Suprapubic skin (tissue), 4 donors: Measurements from ENCODE around the gene HES1.

Experiments
- CTCF ChIP-seq, 2 donors: fragments of 200-600 bp in 1 of 2; fragments of 450-650 bp in 1 of 2; sonication (generic) in 1 of 2; IDR thresholded peaks; one replicate each; pipeline ENCODE4 v1.5.1; 2016 to 2019; ENCODE audit warnings: antibody characterized with exemption in 2 of 2, mild to moderate bottlenecking in 1 of 2, moderate library complexity in 1 of 2
- EP300 ChIP-seq: sonication (generic); formaldehyde crosslinking; IDR thresholded peaks from one replicate; pipeline ENCODE4 v1.6.1; 2017; ENCODE audit warnings: antibody characterized with exemption
- POLR2A ChIP-seq, 2 donors: fragments of 450-650 bp; IDR thresholded peaks; one replicate each; pipeline ENCODE4 v1.6.1; 2017; ENCODE audit warnings: antibody characterized with exemption in 2 of 2, mild to moderate bottlenecking in 2 of 2, moderate library complexity in 2 of 2
- POLR2AphosphoS5 ChIP-seq, 3 donors: sonication (generic); formaldehyde crosslinking; IDR thresholded peaks; one replicate each; pipeline ENCODE4 v1.6.1; 2017; ENCODE audit warnings: antibody characterized with exemption in 3 of 3

GRCh38 chr3:194135516-194135805 is 487 bp upstream of the HES1 start:
- TF ChIP-seq CTCF (IDR thresholded peaks at IDR 0.05) (no peak), POLR2A (IDR thresholded peaks at IDR 0.05) (no peak), POLR2AphosphoS5 (IDR thresholded peaks at IDR 0.05) (no peak), EP300 (no peak)
